Mesenchymal stem cell (in vitro differentiated cells and primary cell): ENCODE data around the gene IL20RA. TPM values are rescaled to one million over a fixed set of nuclear protein-coding genes. Genes with fewer than 3 reads are reported as not detected.

Experiments used
- DNase-seq: peaks from one replicate; pipeline ENCODE4 v3.0.0-alpha.2; 2013
- H2AFZ ChIP-seq: one replicate; pipeline ENCODE4 v1.6.1; 2013; ENCODE audit warnings: low read depth, mild to moderate bottlenecking, control low read depth, inconsistent platforms, low read length, moderate library complexity
- H2AK5ac ChIP-seq: 2 replicates; pipeline ENCODE4 v1.6.1; 2013; ENCODE audit warnings: low read length, moderate library complexity, mild to moderate bottlenecking, inconsistent platforms; ENCODE audit not compliant: severe bottlenecking
- H2BK120ac ChIP-seq: one replicate; pipeline ENCODE4 v1.6.1; 2013; ENCODE audit warnings: low read depth, mild to moderate bottlenecking, inconsistent platforms, low read length, moderate library complexity
- H2BK12ac ChIP-seq, 2 experiments: one replicate each; pipeline ENCODE4 v1.6.1; 2013; ENCODE audit warnings: inconsistent platforms in 2 of 2, low read length in 2 of 2, mild to moderate bottlenecking in 2 of 2, moderate library complexity in 2 of 2, control low read depth in 1 of 2
- H2BK15ac ChIP-seq: one replicate; pipeline ENCODE4 v1.6.1; 2013; ENCODE audit warnings: mild to moderate bottlenecking, low read depth, inconsistent platforms; ENCODE audit not compliant: poor library complexity, severe bottlenecking
- H2BK5ac ChIP-seq: 2 replicates; pipeline ENCODE4 v1.6.1; 2013; ENCODE audit warnings: low read depth, mild to moderate bottlenecking, low read length, control low read depth, inconsistent platforms; ENCODE audit not compliant: poor library complexity, severe bottlenecking
- H3K14ac ChIP-seq, 2 experiments: one replicate each; pipeline ENCODE4 v1.6.1; 2013; ENCODE audit warnings: inconsistent platforms in 2 of 2, low read length in 2 of 2, control low read depth in 1 of 2, mild to moderate bottlenecking in 1 of 2, moderate library complexity in 1 of 2
- H3K18ac ChIP-seq, 2 experiments: one replicate each; pipeline ENCODE4 v1.6.1; 2013; ENCODE audit warnings: inconsistent platforms in 2 of 2, low read length in 2 of 2, control low read depth in 1 of 2, low read depth in 1 of 2, mild to moderate bottlenecking in 1 of 2
- H3K23ac ChIP-seq, 2 experiments: one replicate each; pipeline ENCODE4 v1.6.1; 2013; ENCODE audit warnings: inconsistent platforms in 2 of 2, low read length in 2 of 2, mild to moderate bottlenecking in 2 of 2, moderate library complexity in 2 of 2, control low read depth in 1 of 2
- H3K27ac ChIP-seq: 2 replicates; pipeline ENCODE4 v1.5.1; 2013; ENCODE audit warnings: mild to moderate bottlenecking, moderate library complexity, low read length, control low read depth, inconsistent platforms; ENCODE audit not compliant: poor library complexity, severe bottlenecking
- H3K27me3 ChIP-seq, 2 experiments: 2 replicates each; pipeline versions ENCODE4 v1.6.1 to v1.7.0; 2013; ENCODE audit warnings: low read length in 2 of 2, mild to moderate bottlenecking in 2 of 2, moderate library complexity in 2 of 2, control low read depth in 1 of 2, inconsistent platforms in 1 of 2; ENCODE audit not compliant: control insufficient read depth in 1 of 2, insufficient read depth in 1 of 2
- H3K36me3 ChIP-seq, 2 experiments: 2 replicates each; pipeline versions ENCODE4 v1.6.1 to v1.7.0; 2013; ENCODE audit warnings: low read length in 2 of 2, control low read depth in 1 of 2, inconsistent platforms in 1 of 2, low read depth in 1 of 2, mild to moderate bottlenecking in 1 of 2; ENCODE audit not compliant: insufficient read depth in 2 of 2, control insufficient read depth in 1 of 2
- H3K4ac ChIP-seq, 2 experiments: one replicate each; pipeline ENCODE4 v1.6.1; 2013; ENCODE audit warnings: inconsistent platforms in 2 of 2, low read length in 2 of 2, mild to moderate bottlenecking in 2 of 2, moderate library complexity in 2 of 2, control low read depth in 1 of 2, low read depth in 1 of 2
- H3K4me1 ChIP-seq: 2 replicates; pipeline ENCODE4 v1.6.1; 2013; ENCODE audit warnings: low read depth, low read length, control low read depth; ENCODE audit not compliant: control insufficient read depth, insufficient read depth
- H3K4me2 ChIP-seq: 2 replicates; pipeline ENCODE4 v1.6.1; 2013; ENCODE audit warnings: low read length, mild to moderate bottlenecking, inconsistent platforms; ENCODE audit not compliant: poor library complexity, severe bottlenecking
- H3K4me3 ChIP-seq, 2 experiments: 2 replicates each; pipeline versions ENCODE4 v1.5.1 to v1.7.0; 2013; ENCODE audit warnings: low read length in 2 of 2, mild to moderate bottlenecking in 2 of 2, control low read depth in 1 of 2, low read depth in 1 of 2; ENCODE audit not compliant: insufficient read depth in 1 of 2
- H3K79me1 ChIP-seq: replicated peaks from 2 replicates; pipeline ENCODE4 v1.6.1; 2013; ENCODE audit warnings: mild to moderate bottlenecking, control low read depth, low read length, inconsistent platforms; ENCODE audit not compliant: poor library complexity, severe bottlenecking
- H3K9ac ChIP-seq: 2 replicates; pipeline ENCODE4 v1.7.0; 2013; ENCODE audit warnings: mild to moderate bottlenecking, low read length, moderate library complexity
- H3K9me3 ChIP-seq: 2 replicates; pipeline ENCODE4 v1.7.0; 2013; ENCODE audit warnings: mild to moderate bottlenecking, low read length; ENCODE audit not compliant: control insufficient read depth
- H4K8ac ChIP-seq: one replicate; pipeline ENCODE4 v1.6.1; 2013; ENCODE audit warnings: inconsistent platforms, mild to moderate bottlenecking, low read length, moderate library complexity
- H4K91ac ChIP-seq: one replicate; pipeline ENCODE4 v1.6.1; 2013; ENCODE audit warnings: mild to moderate bottlenecking, low read length, inconsistent platforms
- WGBS: methylation state at CpG from one replicate; pipeline ENCODE4 v1.1.7; 2013; ENCODE audit warnings: mixed read lengths; 5-methylcytosine and 5-hydroxymethylcytosine counted together
- small RNA-seq: library from polyadenylated mRNA; stranded (forward); fragments of <200 nt; extraction: miRNeasy Mini kit (QIAGEN cat#:217004); gene quantifications from one replicate; pipeline ENCODE3, GENCODE V24; 2013; ENCODE audit warnings: low read depth

IL20RA gene

DNA sequence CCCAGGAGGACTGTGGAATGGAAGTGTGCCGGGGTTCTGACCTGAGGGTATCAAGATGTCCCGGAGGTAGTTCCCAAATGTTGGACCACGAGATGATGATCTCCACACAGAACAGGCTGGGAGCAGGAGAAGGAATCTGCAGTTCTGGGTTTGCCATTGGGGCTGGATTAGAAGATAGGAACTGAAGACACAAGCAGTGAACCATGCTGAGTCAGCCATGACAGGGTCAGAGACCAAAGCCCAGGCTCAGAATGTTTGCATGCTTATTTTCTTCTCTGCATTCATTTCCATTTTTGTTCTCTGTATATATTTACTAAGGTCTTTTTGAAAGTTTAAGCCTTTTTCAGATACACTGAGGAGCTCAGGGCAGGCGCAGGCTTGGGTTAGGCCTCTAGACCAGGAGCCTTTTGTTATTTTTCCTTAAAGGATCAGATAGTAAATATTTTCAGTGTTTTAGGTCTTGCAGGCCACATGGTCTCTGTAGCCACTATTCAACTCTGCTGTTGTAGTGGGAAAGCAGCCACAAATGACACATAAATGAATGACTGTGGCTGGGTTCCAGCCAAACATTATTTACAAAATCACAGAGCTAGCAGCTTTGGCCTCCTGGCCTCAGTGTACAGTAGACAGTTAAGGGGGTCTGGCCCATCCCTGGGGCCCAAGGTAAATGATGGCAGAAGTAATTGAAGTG, 94.2 kb downstream of the IL20RA start:
- H4K91ac ChIP-seq, result no peak overlapping the region
- no peak overlapping the region for H3K23ac ChIP-seq
- no peak overlapping the region for H3K14ac ChIP-seq
- H2AFZ ChIP-seq, result no peak overlapping the region
- peak; percentile 31 for DNase-seq
- no peak overlapping the region for H2BK5ac ChIP-seq
- H2AK5ac ChIP-seq, result no peak overlapping the region
- no peak overlapping the region for H3K4ac ChIP-seq
- H3K27ac ChIP-seq, result no peak overlapping the region
- no peak overlapping the region for H3K9ac ChIP-seq
- H2BK12ac ChIP-seq, result no peak overlapping the region
- 88% methylated on average over 4 of the region's 4 CpGs for WGBS
- no peak overlapping the region for H2BK15ac ChIP-seq
- peaks cover 1 to 5% of the 10 kb centered on the region in 2 experiments for H3K27me3 ChIP-seq
- H3K36me3 ChIP-seq, result no peaks in the 10 kb centered on the region
- no peaks in the 10 kb centered on the region for H3K4me1 ChIP-seq
- H3K4me3 ChIP-seq, result no peak overlapping the region
- H3K18ac ChIP-seq, result no peak overlapping the region
- no peak overlapping the region for H2BK120ac ChIP-seq
- H4K8ac ChIP-seq, result no peak overlapping the region
- no peaks in the 10 kb centered on the region for H3K79me1 ChIP-seq
- no peaks in the 10 kb centered on the region for H3K9me3 ChIP-seq
- H3K4me2 ChIP-seq, result no peak overlapping the region

Small RNAs within 50 kb of the gene (small RNA-seq; reads per million reads assigned to genes)
- not detected for gene RPL35AP3
